HG02970 (cell line): ENCODE measurements around the gene SLAMF8.

ENCODE experiments used
- ATAC-seq: cut with Tn5 transposase; IDR thresholded peaks from one replicate; pipeline ENCODE4 v1.9.1; 2021; ENCODE audit warnings: mild to moderate bottlenecking, moderate library complexity, moderate number of reproducible peaks; ENCODE audit not compliant: unreplicated experiment, low FRiP score

SLAMF8 gene

DNA sequence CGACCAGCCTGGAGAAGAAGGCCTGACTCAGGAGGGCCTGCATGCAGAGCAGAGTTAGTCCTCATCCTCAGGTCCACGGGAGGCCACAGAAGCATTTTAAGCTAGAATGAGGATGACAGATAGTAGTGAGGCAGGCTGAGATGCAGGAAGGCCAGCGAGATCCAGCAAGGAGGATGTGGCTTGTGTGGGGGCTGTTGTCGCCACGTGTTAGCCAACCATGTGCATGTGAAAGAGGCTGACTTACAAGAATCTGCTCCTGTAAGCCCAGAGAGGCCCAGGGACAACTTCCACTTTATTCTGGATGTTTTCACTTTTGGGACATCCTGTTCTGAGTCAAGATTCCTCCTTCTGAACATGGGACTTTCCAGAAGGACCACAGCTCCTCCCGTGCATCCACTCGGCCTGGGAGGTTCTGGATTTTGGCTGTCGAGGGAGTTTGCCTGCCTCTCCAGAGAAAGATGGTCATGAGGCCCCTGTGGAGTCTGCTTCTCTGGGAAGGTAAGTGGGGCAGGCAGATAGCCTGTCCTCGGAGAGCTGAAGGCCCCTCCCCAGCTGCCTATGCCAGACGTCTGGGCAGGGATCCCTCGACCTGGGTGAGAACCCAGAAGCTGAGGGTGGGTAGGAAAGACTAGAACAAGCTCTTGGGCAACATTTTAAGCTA, at the start of gene SLAMF8:
Gene SLAMF8, plus strand, starts transcription at position 433 of the 661 bp plus-strand sequence. Its CDS starts 26 bp downstream, at position 459.
- ATAC-seq: no peak

DNA sequence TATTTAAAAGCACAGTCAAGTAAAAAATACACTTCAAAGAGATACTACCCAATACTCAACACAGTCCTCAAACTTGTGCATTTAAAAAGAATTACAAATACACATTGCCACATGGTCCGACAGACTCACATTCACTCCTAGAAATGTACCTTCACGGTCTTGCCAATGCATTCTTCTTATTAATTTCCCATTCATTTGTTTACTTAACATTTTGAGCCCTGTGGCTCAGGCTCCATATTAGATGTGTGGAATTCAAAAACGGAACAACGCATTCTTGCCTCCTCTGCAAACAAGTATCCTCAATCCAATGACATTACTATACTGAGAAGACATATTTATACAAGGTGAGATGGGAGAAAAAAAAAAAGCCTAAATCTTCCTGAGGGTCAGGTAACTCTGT, 48.4 kb upstream of the SLAMF8 start:
- no peak for ATAC-seq

DNA sequence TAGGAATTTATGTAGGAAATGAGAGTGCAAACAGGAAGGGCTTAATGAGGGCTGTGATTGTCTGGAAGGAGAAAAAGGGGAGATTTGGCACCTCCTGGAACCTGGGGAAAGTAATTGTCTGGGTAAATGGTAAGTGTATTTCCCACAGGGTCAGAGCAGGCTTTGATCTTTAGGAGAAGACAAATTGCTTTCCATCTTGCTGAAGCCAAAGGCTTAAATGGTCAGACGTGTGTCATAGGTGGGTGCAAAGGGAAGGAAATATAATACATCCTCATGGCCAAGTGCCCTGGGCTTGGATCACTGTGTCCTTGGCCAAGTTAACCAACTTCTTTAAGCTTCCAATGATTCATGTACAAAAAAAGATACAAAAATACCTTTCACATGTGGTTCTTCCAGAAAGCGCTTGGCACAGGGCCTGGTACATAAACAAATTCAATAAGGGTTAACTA, 47.2 kb upstream of the SLAMF8 start:
- ATAC-seq: no peak

DNA sequence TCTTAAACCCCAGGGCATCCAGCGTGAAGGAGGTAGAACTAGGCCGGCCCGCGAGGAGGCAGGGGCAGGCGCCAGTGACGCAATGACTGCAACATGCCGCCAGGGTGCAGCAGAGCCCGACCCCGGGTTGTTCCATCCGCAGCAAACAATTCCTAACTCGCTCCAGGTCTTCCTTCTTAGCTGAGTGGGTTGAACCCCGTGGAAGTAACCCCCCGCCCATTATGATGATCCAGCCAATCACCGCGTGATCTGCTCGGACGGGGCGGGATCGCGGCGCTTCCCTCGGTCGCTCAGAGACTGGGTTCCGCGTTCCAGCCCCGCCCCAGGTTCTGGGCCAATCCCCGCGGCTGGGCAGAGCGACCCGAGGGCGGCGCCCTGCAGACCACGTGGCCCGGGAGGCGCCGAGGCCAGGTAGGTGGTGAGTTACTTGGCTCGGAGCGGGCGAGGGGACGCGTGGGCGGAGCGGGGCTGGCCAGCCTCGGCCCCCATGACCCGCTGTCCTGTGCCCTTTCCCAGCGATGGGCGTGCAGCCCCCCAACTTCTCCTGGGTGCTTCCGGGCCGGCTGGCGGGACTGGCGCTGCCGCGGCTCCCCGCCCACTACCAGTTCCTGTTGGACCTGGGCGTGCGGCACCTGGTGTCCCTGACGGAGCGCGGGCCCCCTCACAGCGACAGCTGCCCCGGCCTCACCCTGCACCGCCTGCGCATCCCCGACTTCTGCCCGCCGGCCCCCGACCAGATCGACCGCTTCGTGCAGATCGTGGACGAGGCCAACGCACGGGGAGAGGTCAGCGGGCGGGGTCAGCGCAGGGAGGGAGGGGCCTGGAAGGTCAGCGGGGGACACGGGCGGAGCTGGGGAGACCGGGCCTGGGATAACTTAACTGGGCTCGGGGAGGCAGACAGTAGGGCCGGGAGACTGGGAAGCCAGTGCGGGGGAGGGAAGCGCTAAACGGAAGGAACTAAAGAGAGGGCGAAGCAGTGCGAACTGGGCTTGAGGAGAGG, 45.8 kb upstream of the SLAMF8 start, which contains the start of gene DUSP23:
Gene DUSP23, plus strand, starts transcription at position 380 of the 1,000 bp plus-strand sequence. Its CDS starts 139 bp downstream, at position 519.
- peak; percentile 95 for ATAC-seq

DNA sequence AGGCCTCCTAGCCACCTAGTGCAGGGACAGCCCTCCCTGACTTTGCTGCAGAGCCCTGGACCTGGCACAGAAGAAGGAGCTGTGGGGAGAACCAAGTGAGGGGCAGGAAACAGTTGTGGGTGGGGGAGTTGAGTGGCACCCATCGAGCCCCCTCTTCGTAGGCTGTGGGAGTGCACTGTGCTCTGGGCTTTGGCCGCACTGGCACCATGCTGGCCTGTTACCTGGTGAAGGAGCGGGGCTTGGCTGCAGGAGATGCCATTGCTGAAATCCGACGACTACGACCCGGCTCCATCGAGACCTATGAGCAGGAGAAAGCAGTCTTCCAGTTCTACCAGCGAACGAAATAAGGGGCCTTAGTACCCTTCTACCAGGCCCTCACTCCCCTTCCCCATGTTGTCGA, 44.7 kb upstream of the SLAMF8 start:
- ATAC-seq: no peak

DNA sequence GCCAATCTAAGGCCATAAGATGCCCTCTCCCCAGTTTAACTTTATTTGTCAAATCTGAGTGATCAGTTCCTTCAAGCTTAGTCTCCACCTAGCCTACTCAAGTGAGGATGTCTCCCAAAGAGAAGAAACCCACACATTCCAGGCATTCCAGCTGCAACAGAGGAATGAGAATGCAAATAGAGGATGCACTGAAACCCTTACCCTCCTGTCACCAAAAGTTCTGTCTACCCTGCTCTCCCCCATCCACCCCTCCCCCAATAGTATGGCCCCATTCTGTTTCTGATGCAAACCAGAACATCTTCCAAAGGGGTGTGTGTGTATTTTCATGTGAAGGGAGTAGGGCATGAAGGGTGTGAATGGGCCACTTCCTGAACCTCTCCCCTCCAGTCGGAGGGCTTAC, 42.9 kb upstream of the SLAMF8 start:
- no peak for ATAC-seq

DNA sequence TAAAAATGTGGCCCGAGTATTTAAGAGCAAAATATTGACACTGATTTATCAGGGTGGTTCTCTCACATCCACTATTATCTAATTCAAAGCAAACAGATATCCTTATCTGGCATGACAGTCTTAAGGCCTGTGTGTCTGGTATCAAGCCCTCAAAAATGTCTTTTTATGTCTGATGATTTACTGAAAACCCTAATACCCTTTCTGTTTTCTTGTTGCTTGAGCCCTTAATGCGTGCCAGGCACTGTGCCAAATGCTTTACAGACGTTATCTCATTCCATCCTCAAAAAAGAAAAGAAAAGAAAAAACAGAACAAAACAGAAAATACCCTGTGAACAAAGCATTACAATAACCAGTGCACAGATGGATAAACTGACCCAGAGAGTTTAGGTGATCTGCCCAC, 40.2 kb upstream of the SLAMF8 start:
- no peak for ATAC-seq

DNA sequence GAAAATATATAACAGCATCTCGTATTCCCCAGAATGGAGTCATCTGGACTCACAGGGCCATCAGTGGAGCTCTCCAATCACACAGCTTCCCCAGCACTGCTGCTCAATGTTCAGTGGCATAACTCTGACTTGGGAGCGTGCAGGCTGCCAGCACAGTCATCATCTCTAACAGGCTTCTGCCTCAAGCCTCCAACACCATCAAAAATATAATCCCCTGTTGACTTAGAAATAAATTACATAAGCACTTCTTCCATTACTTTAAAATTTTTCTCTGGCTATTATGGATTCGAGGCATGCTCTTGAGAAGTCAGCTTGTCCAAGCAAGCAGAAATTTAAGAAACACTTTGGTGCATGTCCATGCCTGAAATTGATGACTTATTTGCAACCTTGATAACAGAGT, 39.7 kb upstream of the SLAMF8 start:
- no peak for ATAC-seq

DNA sequence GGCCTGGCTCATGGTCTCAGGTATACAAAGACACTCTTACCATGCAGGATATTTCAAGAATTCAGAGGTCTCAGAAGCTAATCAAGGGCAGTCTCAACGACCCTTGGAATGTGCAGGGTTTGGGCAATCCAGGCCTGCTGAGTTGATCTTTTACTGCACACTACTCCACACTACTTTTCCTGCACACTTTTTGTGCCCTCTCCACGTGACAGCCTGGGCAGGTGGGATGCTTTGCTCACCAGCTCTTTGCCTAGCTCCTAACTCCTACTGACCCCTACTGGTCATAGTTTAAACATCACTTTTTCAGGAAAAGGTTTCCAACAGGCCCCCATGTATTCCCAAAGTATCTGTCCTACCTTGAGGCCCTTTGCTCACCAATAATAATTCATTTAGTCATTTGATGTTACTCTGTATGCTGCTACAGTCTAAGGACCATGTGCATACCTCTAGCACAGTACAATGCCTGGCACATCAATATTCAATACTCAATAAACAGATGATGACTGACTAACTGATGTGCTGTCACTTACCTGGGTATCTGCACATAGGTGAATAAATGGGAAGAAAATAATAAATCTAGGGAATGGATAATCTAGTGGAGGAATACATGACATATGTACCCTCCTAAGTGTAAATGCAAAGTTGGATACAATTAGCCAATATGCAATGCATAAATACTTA, 36.3 kb upstream of the SLAMF8 start:
- no peak for ATAC-seq

DNA sequence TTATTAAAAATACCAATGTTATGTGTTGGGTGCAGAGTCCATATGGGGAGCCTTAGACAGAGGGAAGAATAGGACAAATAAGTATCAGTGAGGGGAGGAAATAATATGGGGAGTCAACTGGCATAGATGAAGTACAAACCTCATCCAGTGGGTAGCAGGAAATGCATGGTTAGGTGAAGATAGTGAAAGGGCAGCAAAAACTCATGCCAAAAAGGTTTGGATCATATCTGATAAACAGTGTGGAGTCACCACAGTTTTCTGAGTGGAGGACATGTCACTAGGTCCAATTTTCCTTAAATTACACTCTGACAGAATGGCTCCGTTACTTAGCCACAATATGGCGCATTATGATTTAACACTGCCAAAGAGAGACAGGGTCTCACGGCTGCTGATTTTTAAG, 35.6 kb upstream of the SLAMF8 start:
- no peak for ATAC-seq

DNA sequence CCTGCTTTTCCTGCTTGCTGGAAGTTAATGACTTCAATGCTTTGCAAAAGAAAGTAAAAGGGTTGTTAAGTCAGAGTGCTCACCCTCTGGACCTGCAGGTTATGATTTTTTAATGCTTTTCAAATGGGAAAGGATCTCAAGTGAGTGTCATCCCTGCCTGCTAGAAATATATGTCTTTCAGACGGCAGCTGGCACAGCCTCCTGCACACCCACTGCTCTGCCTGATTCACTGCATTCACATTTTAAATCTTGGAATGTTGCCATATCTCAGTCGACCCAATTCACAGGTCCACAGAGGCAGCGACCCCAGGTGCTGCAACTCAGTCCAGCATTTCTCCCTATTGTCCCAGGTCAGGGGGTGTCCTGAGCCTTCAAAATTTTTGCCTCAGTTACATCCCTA, 35.2 kb upstream of the SLAMF8 start:
- no peak for ATAC-seq

DNA sequence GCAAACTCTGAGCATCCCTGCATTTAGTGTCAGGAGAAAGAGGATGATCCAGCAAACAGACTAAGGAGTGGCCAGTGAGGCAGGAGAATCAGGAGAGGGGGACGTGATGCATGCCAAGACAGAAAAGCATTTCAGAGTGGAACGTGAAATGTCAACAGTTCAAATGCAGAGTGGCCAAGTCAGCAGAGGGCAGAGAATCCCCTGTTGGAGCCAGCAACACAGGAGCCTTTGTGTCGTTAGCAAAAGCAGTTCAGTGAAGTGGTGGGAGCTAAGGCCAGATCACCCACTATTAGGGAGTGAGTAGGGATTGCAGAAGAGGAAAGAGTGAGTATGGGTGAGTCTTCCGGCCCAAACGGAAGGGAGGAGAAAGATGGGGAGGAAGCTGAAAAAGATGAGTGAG, 31.1 kb upstream of the SLAMF8 start:
- no peak for ATAC-seq

DNA sequence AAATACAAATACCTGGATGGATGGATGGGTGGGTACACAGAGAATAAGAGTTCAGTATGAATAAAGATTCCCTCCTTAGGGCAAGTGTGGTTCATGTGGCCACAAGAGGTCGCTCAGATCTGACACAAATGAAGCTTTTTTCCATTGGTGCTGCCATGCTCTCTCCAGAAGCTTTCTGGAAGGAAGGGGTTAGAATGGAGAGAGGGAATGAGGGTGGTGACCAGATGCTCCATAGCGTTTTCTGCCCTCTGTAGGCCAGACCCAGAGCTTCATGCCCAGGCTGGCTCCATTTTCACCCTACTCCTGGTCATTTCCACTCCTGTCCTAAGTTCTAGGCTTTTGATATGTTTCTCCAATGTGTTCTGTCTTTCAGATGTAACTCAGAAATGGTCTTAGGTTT, 27.8 kb upstream of the SLAMF8 start:
- ATAC-seq: no peak

DNA sequence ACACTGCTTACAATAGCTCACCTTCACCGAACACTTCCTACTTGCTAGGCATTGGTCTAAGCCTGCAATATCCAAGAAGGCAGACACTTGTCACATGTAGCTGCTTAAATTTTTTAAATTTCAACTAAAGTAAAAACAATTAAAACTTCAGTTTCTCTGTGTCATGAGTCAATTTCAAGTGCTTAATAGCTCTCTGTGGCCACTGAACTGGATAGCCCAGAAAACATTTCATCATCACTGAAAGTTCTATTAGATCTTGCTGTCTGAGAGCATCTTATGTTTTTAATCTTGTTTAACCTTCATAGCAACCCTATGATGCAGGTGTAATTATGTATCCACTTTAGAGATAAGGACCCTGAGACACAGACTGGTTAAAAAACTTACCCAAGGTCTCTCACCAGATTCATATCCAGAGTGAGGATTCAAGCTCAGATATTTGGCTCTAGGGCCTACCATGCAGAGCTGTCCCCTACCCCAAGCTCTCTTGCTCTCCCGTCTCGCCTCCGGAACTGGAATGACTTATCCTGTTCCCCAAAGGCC, 27.2 kb upstream of the SLAMF8 start:
- no peak for ATAC-seq

DNA sequence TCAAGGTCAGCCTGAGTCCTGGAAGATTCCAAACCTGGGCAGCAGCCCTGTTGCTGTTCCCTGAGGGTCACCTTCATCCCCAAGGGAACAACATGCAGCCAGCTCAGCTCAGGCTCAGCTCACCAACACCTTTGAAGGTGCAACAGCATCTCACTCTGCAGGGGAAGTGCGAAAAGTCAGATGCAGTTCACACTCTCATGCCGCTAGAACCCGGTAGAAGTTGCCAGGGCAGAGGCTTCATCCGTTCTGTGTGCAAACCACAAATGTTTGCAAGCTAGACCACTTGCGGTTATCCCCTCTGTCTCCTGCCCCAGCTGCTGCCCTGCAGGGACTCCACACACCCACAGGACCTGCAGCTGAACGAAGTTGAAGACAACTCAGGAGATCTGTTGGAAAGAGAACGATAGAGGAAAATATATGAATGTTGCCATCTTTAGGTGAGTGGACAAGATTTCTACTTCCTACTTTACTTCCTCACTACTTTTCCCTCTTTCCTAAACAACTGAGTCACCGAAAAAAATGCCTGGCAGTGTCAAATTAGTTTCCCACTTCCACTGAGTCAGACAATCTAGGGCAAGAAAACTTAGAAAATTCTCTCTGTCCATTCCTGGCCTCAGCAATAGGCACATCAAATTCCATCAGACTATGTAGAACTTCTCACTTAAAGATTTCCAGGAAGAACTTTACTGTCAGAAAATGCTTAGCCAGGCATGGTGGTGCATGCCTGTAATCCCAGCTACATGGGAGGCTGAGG, 26.3 kb upstream of the SLAMF8 start:
- ATAC-seq: no peak

DNA sequence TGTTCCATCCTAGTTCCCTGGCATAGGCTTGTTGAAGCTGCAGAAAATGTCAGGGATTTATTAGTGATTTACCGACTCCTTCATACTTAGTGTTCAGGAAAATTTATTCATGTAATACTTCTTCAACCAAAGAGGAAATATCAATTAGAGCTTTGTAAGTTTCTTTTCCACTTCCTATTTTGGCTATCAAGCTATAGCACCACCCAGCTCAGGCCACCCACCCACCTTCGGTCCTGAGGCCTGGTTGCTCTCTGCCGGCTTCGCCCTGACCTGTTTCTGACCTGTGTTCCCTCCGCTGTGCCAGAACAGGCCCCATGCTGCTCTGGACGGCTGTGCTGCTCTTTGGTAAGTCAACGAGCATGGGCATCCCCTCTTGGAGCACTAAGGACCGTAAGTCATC, 24.6 kb upstream of the SLAMF8 start, which contains the start of gene FCRL6:
Gene FCRL6, plus strand, starts transcription at position 250 of the 400 bp plus-strand sequence. Its CDS starts 65 bp downstream, at position 315.
- ATAC-seq: no peak

DNA sequence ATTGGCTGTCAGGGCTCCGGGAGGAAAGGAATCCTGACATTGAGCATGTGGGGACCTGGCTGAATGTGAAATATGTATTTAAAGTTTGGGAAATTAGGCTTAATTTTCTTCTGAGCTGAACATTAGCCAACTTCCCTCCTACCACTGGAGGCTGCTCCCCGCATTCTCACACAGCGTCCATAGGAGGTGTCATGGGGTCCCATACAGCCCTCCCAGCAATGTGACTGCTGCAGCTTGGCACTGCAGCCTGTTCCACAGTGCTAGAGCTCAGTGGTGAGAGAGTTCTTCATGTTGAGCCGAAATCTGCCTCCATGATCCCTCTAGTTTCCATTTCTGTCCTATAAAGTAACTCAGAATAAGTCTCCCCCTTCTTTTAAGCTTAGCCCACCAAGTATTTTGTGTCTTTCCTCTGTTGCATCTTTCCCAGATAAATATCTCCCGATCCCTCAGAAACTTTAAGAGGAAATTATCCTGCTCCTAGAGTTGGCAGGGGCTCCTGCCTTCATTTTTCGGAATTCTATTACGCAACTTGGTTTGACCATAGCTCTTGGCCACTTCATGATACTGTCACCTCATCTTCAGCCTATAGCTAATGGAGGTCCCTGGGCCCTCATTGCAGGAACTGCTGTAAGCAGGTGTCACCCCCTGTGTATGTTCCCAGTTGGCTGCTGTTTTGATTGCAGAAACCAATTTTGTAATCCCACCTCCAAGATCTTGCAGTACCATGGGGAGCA, 22.6 kb upstream of the SLAMF8 start:
- ATAC-seq: no peak

DNA sequence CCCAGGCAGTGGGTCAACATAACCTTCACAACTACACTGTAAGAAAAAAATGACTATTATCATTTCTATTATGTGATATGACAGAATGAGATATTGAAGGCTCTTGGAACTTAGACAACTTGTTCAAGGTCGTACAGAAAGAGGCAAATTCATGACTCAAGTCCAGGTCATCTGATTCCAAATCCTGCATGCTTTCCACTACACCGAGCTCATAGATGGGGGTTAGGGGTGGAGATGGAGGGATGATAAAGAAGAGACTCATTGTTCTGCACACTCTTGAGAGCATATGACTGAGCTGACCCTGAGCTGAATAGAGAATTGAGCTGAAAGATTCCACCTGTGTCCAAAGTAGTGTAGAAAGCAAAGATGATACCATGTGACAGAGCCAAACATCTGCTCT, 21.7 kb upstream of the SLAMF8 start:
- ATAC-seq: no peak

DNA sequence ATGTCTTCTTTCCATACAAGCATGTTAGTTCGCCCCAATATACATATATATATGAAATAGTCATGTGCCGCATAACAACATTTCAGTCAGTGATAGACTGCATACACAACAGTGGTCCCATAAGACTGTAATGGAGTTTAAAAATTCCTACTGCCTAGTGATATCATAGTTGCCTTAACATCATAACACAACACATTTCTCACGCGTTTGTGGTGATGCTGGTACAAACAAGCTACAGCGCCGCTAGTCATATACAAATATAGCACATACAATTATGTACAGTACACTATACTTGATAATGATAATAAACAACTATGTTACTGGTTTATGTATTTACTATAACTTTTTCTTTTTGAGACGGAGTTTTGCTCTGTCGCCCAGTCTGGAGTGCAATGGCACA, 10.7 kb upstream of the SLAMF8 start:
- no peak for ATAC-seq
